SH-SY5Y (cell line): Measurements from ENCODE around the gene ARHGAP18.

ENCODE experiments used
- GATA2 ChIP-seq: IDR thresholded peaks from 2 replicates; pipeline ENCODE4 v1.6.1; 2011; ENCODE audit warnings: mild to moderate bottlenecking, low read depth, low read length
- GATA3 ChIP-seq: IDR thresholded peaks from 2 replicates; pipeline ENCODE4 v1.6.1; 2011; ENCODE audit warnings: low read depth, mild to moderate bottlenecking, low read length, moderate library complexity

- TF ChIP-seq GATA2 = no peak
- TF ChIP-seq GATA3 = no peak
Measured at GRCh38 chr6:129683601-129684322, 26.2 kb downstream of the ARHGAP18 start.
